HG03442 (cell line): ENCODE measurements around the gene CEMIP.

ENCODE experiments used
- ATAC-seq: cut with Tn5 transposase; IDR thresholded peaks from one replicate; pipeline ENCODE4 v1.9.1; 2021; ENCODE audit warnings: mild to moderate bottlenecking, moderate library complexity; ENCODE audit not compliant: unreplicated experiment

CEMIP gene

GRCh38 chr15:80885016-80885579, 105.9 kb downstream of the CEMIP start:
- no peak for ATAC-seq

GRCh38 chr15:80887148-80887547, 108.0 kb downstream of the CEMIP start:
- ATAC-seq = no peak

GRCh38 chr15:80888846-80889245, 109.7 kb downstream of the CEMIP start:
- ATAC-seq = no peak

GRCh38 chr15:80890341-80891005, 111.3 kb downstream of the CEMIP start:
- no peak for ATAC-seq

GRCh38 chr15:80891006-80891405, 111.8 kb downstream of the CEMIP start:
- ATAC-seq = no peak

GRCh38 chr15:80892414-80892813, 113.2 kb downstream of the CEMIP start:
- ATAC-seq = no peak

GRCh38 chr15:80893777-80894176, 114.6 kb downstream of the CEMIP start:
- ATAC-seq = no peak

- no peak for ATAC-seq
Observed at GRCh38 chr15:80895091-80895490, 115.9 kb downstream of the CEMIP start.

- no peak for ATAC-seq
Observed at GRCh38 chr15:80895965-80896364, 116.8 kb downstream of the CEMIP start.

- no peak for ATAC-seq
Observed at GRCh38 chr15:80898040-80898439, 118.9 kb downstream of the CEMIP start.

GRCh38 chr15:80902298-80902801, 123.2 kb downstream of the CEMIP start:
- ATAC-seq = no peak

GRCh38 chr15:80904998-80905397, 125.8 kb downstream of the CEMIP start:
- ATAC-seq = no peak

- no peak for ATAC-seq
Observed at GRCh38 chr15:80906159-80906766, 127.1 kb downstream of the CEMIP start.

- ATAC-seq = no peak
Observed at GRCh38 chr15:80911821-80912220, 132.7 kb downstream of the CEMIP start.

- no peak for ATAC-seq
Observed at GRCh38 chr15:80912673-80913072, 133.5 kb downstream of the CEMIP start.

GRCh38 chr15:80913541-80913940, 134.4 kb downstream of the CEMIP start:
- ATAC-seq = no peak

GRCh38 chr15:80915472-80915871, 136.3 kb downstream of the CEMIP start:
- ATAC-seq = no peak

- ATAC-seq = no peak
Observed at GRCh38 chr15:80916056-80916455, 136.9 kb downstream of the CEMIP start.

- ATAC-seq = no peak
Observed at GRCh38 chr15:80918196-80918783, 139.1 kb downstream of the CEMIP start.

- no peak for ATAC-seq
Observed at GRCh38 chr15:80920271-80920699, 141.1 kb downstream of the CEMIP start.

- ATAC-seq = no peak
Observed at GRCh38 chr15:80921736-80922410, 142.7 kb downstream of the CEMIP start.
